DND-41 (cell line): ENCODE data around the gene PFAS.

Source experiments
- CTCF ChIP-seq: IDR thresholded peaks from 2 replicates; pipeline ENCODE4 v1.5.1; 2012; ENCODE audit warnings: borderline replicate concordance, low read length, moderate library complexity, mild to moderate bottlenecking; ENCODE audit not compliant: poor library complexity, severe bottlenecking; ENCODE audit errors: extremely low read depth
- EZH2 ChIP-seq: IDR thresholded peaks from 3 replicates; pipeline ENCODE4 v1.6.1; 2012; ENCODE audit warnings: borderline replicate concordance, low read depth, mild to moderate bottlenecking, moderate library complexity, low read length, inconsistent platforms; ENCODE audit not compliant: severe bottlenecking

GRCh38 chr17:8244768-8245167 lies 4.3 kb upstream of the PFAS start:
- TF ChIP-seq EZH2 (no peak), CTCF (no peak)
